IPS-18c (cell line): ENCODE results near the gene CISTR.
"Not testable (repeated sequence)": the region's sequence is repeated elsewhere in the genome, so short reads cannot be mapped to it uniquely, and the experiment has no call there.

Experiments used
- H3K4me3 ChIP-seq: 2 replicates; pipeline ENCODE4 v1.7.0; 2013; ENCODE audit warnings: low read depth, mild to moderate bottlenecking, low read length, moderate library complexity; ENCODE audit not compliant: insufficient read depth
- H3K9me3 ChIP-seq: one replicate; pipeline ENCODE4 v1.6.1; 2013; ENCODE audit warnings: mild to moderate bottlenecking, low read length, moderate library complexity; ENCODE audit not compliant: control insufficient read depth, insufficient read depth

Gene CISTR

GRCh38 chr12:53770281-53770680 lies 18.5 kb upstream of the CISTR start:
- no peak overlapping the region for H3K4me3 ChIP-seq
- no peaks in the 10 kb centered on the region for H3K9me3 ChIP-seq

- Histone ChIP-seq H3K9me3 (no peaks in the 10 kb centered on the region), H3K4me3 (no peak overlapping the region)
These were observed 17.2 kb upstream of the CISTR start for GRCh38 chr12:53768976-53769375.

- Histone ChIP-seq H3K9me3 (no peaks in the 10 kb centered on the region), H3K4me3 (no peak overlapping the region)
These were observed 15.1 kb upstream of the CISTR start for GRCh38 chr12:53766881-53767280.

- no peaks in the 10 kb centered on the region for H3K9me3 ChIP-seq
- H3K4me3 ChIP-seq = no peak overlapping the region
These were observed 14.1 kb upstream of the CISTR start for GRCh38 chr12:53765891-53766290.

GRCh38 chr12:53764615-53765014 lies 12.8 kb upstream of the CISTR start:
- H3K9me3 ChIP-seq = no peaks in the 10 kb centered on the region
- no peak overlapping the region for H3K4me3 ChIP-seq

- not testable (repeated sequence) for H3K4me3 ChIP-seq, H3K9me3 ChIP-seq
These were observed 11.0 kb upstream of the CISTR start for GRCh38 chr12:53762793-53763192.

- Histone ChIP-seq H3K9me3 (no peaks in the 10 kb centered on the region), H3K4me3 (no peak overlapping the region)
These were observed 9.5 kb upstream of the CISTR start for GRCh38 chr12:53761306-53761705.

- no peaks in the 10 kb centered on the region for H3K9me3 ChIP-seq
- no peak overlapping the region for H3K4me3 ChIP-seq
These were observed 7.5 kb upstream of the CISTR start for GRCh38 chr12:53759261-53759660.

- Histone ChIP-seq H3K4me3 (no peak overlapping the region), H3K9me3 (no peaks in the 10 kb centered on the region)
These were observed 6.9 kb upstream of the CISTR start for GRCh38 chr12:53758730-53759103.

GRCh38 chr12:53758081-53758729 lies 6.4 kb upstream of the CISTR start:
- H3K4me3 ChIP-seq = no peak overlapping the region
- H3K9me3 ChIP-seq = no peaks in the 10 kb centered on the region

GRCh38 chr12:53757101-53757770 lies 5.5 kb upstream of the CISTR start:
- H3K4me3 ChIP-seq = peak overlapping the region; percentile 39
- H3K9me3 ChIP-seq = no peaks in the 10 kb centered on the region

- peak overlapping the region; percentile 39 for H3K4me3 ChIP-seq
- H3K9me3 ChIP-seq = no peaks in the 10 kb centered on the region
These were observed 4.7 kb upstream of the CISTR start for GRCh38 chr12:53756300-53757100.

GRCh38 chr12:53755893-53756292 lies 4.1 kb upstream of the CISTR start:
- Histone ChIP-seq H3K9me3 (no peaks in the 10 kb centered on the region), H3K4me3 (no peak overlapping the region)

- no peak overlapping the region for H3K4me3 ChIP-seq
- no peaks in the 10 kb centered on the region for H3K9me3 ChIP-seq
These were observed 3.7 kb upstream of the CISTR start for GRCh38 chr12:53755451-53755891.

GRCh38 chr12:53754633-53755264 lies 3.0 kb upstream of the CISTR start:
- Histone ChIP-seq H3K9me3 (no peaks in the 10 kb centered on the region), H3K4me3 (no peak overlapping the region)

- Histone ChIP-seq H3K9me3 (no peaks in the 10 kb centered on the region), H3K4me3 (no peak overlapping the region)
These were observed 2.4 kb upstream of the CISTR start for GRCh38 chr12:53754188-53754585.

- no peak overlapping the region for H3K4me3 ChIP-seq
These were observed 842 bp upstream of the CISTR start for GRCh38 chr12:53752621-53753020.

GRCh38 chr12:53752192-53752601 lies 418 bp upstream of the CISTR start:
- peak overlapping the region; percentile 63 for H3K4me3 ChIP-seq
- no peaks in the 10 kb centered on the region for H3K9me3 ChIP-seq

More at GRCh38 chr12:53752621-53753020, 842 bp upstream of the CISTR start:
- H3K9me3 ChIP-seq = no peaks in the 10 kb centered on the region
